ENCODE measurements around the gene CYTH4.

CYTH4 gene

GRCh38 chr22:37270928-37271650 is 11.2 kb upstream of the CYTH4 start:
- DNase-seq = no peak

GRCh38 chr22:37273126-37273845 is 9.0 kb upstream of the CYTH4 start:
- no peak for DNase-seq

- no peak for DNase-seq
These were observed 8.5 kb upstream of the CYTH4 start for GRCh38 chr22:37273846-37274225.

- DNase-seq = no peak
These were observed 7.9 kb upstream of the CYTH4 start for GRCh38 chr22:37274380-37274862.

- DNase-seq = no peak
These were observed 7.2 kb upstream of the CYTH4 start for GRCh38 chr22:37275134-37275533.

- no peak for DNase-seq
These were observed 6.7 kb upstream of the CYTH4 start for GRCh38 chr22:37275622-37276021.

- no peak for DNase-seq
These were observed 5.5 kb upstream of the CYTH4 start for GRCh38 chr22:37276776-37277175.

GRCh38 chr22:37277384-37277783 is 4.9 kb upstream of the CYTH4 start:
- DNase-seq = no peak

- no peak for DNase-seq
These were observed 4.0 kb upstream of the CYTH4 start for GRCh38 chr22:37278261-37278660.

- no peak for DNase-seq
These were observed 2.8 kb upstream of the CYTH4 start for GRCh38 chr22:37279331-37280181.

GRCh38 chr22:37280718-37281117 is 1.6 kb upstream of the CYTH4 start:
- no peak for DNase-seq

- no peak for DNase-seq
These were observed 1.1 kb upstream of the CYTH4 start for GRCh38 chr22:37281195-37281594.

GRCh38 chr22:37281646-37282384 is 493 bp upstream of the CYTH4 start:
- no peak for DNase-seq

- DNase-seq = no peak
These were observed 1.2 kb downstream of the CYTH4 start for GRCh38 chr22:37283393-37283937.

- no peak for DNase-seq
These were observed 2.0 kb downstream of the CYTH4 start for GRCh38 chr22:37284126-37284804.

- DNase-seq = no peak
These were observed 2.6 kb downstream of the CYTH4 start for GRCh38 chr22:37284805-37285355.

GRCh38 chr22:37285937-37286336 is 3.6 kb downstream of the CYTH4 start:
- no peak for DNase-seq

GRCh38 chr22:37287550-37287951 is 5.2 kb downstream of the CYTH4 start:
- DNase-seq = no peak

GRCh38 chr22:37288521-37288920 is 6.2 kb downstream of the CYTH4 start:
- DNase-seq = no peak

- no peak for DNase-seq
These were observed 6.9 kb downstream of the CYTH4 start for GRCh38 chr22:37289156-37289735.

GRCh38 chr22:37290737-37291136 is 8.4 kb downstream of the CYTH4 start:
- DNase-seq = no peak

Measured in retina (tissue), 1 donor.